ENCODE data around the gene MPHOSPH9. TPM values are rescaled to one million over a fixed set of nuclear protein-coding genes. Genes with fewer than 3 reads are reported as not detected.
"Not testable (repeated sequence)": the region's sequence is repeated elsewhere in the genome, so short reads cannot be mapped to it uniquely, and the experiment has no call there.

MPHOSPH9 gene
- total RNA-seq, 3 donors from 2014 or later = 35.9 to 42.3 (median 37.5) TPM

DNA sequence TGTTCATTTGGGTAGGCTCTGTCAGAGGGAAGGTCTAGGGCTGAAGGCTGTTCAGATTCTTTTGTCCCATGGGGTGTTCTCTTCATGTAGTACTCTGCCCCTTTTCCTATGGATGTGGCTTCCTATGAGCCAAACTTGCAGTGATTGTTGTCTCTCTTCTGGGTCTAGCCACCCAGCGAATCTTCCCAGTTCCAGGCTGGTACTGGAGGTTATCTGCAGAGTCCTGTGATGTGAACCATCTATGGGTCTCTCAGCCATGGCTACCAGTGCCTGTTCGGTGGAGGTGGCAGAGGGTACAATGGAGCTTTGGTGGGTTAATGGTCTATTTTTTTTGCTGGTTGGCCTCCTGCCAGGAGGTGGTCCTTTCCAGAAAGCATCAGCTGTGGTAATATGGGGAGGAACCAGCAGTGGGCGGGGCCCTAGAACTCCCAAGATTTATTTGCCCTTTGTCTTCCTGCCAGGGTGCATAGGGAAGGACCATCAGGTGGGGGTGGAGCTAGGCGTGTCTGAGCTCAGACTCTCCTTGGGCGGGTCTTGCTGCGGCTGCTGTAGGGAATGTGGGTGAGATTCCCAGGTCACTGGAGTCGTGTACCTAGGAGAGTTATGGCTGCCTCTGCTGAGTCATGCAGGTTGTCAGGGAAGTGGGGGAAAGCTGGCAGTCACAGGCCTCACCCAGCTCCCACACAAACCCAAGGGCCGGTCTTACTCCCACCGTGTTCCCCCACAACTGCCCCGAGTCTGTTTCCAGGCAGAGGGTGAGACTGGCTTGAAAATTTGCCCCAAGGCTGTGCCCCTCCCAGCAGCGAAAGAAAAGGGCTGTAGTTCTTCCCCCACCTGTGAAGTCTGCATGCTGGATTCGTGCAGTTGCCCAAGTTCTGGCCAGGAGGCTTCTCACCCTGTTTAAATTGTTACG, 17.8 kb upstream of the MPHOSPH9 start:
- no peaks in the 10 kb centered on the region for H3K27me3 Mint-ChIP-seq (ENCODE audit: low read depth)
- no peak overlapping the region for H3K4me3 Mint-ChIP-seq
- peaks cover 59% of the 10 kb centered on the region for H3K4me1 Mint-ChIP-seq (ENCODE audit: low read depth)
- H3K36me3 Mint-ChIP-seq (ENCODE audit: insufficient read depth) = peaks cover 23% of the 10 kb centered on the region
- ATAC-seq = no peak
- H3K9me3 Mint-ChIP-seq = no peaks in the 10 kb centered on the region
- no peak for DNase-seq

DNA sequence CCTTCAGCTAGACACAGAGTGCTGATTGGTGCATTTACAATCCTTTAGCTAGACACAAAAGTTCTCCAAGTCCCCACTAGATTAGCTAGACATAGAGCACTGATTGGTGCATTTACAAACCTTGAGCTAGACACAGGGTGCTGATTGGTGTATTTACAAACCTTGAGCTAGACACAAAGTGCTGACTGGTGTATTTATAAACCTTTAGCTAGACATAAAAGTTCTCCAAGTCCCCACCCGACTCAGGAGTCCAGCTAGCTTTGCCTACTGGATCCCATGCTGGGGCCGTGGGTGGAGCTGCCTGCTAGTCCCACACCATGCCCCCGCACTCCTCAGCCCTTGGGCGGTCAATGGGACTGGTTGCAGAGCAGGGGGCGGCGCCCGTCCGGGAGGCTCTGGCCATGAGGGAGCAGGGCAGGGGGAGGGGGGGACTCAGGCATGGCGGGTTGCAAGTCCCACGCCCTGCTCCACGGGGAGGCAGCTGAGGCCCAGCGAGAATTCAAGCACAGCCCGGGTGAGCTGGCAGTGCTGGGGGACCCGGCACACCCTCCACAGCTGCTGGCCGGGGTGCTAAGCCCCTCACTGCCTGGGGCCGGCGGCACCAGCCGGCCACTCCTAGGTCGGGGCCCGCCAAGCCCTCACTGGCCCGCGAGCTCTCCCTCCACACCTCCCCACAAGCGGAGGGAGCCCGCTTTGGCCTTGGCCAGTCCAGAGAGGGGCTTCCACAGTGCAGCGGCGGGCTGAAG, 16.2 kb upstream of the MPHOSPH9 start:
- H3K36me3 Mint-ChIP-seq (ENCODE audit: insufficient read depth) = peaks cover 29% of the 10 kb centered on the region
- peaks cover 56% of the 10 kb centered on the region for H3K4me1 Mint-ChIP-seq (ENCODE audit: low read depth)
- H3K9me3 Mint-ChIP-seq; H3K27me3 Mint-ChIP-seq (ENCODE audit: low read depth); H3K4me3 Mint-ChIP-seq; DNase-seq; ATAC-seq: not testable (repeated sequence)

DNA sequence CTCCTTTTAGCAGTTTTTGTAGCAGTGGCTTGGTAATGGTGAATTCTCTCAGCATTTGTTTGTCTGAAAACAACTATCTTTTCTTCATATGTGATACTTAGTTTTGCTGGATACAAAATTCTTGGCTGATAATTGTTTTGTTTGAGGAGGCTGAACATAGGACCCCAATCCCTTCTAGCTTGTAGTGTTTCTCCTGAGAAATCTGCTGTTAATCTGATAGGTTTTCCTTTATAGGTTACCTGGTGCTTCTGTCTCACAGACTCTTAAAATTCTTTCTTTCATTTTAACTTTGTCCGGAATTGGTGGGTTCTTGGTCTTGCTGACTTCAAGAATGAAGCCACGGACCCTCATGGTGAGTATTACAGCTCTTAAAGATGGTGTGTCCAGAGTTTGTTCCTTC, 15.2 kb upstream of the MPHOSPH9 start:
- peaks cover 56% of the 10 kb centered on the region for H3K4me1 Mint-ChIP-seq (ENCODE audit: low read depth)
- ATAC-seq = not testable (repeated sequence)

DNA sequence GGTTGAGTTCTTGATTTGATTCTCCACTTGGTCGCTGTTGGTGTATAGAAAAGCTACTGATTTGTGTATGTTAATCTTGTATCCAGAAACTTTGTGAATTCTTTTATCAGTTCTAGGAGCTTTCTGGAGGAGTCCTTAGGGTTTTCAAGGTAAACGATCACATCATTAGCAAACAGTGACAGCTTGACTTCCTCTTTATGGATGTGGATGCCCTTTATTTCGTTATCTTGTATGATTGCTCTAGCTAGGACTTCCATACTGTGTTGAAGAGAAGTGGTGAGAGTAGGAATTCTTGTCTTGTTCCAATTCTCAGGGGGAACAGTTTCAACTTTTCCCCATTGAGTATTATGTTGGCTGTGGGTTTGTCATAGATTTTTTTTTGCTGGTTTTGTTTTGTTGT, 12.7 kb upstream of the MPHOSPH9 start:
- no peaks in the 10 kb centered on the region for H3K27me3 Mint-ChIP-seq (ENCODE audit: low read depth)
- no peak for DNase-seq
- H3K4me3 Mint-ChIP-seq = no peak overlapping the region
- ATAC-seq = no peak
- peaks cover 58% of the 10 kb centered on the region for H3K4me1 Mint-ChIP-seq (ENCODE audit: low read depth)
- H3K9me3 Mint-ChIP-seq = no peaks in the 10 kb centered on the region
- peaks cover 27% of the 10 kb centered on the region for H3K36me3 Mint-ChIP-seq (ENCODE audit: insufficient read depth)

More for the DNA sequence above, 15.2 kb upstream of the MPHOSPH9 start:
- H3K9me3 Mint-ChIP-seq; H3K4me3 Mint-ChIP-seq; H3K27me3 Mint-ChIP-seq (ENCODE audit: low read depth); DNase-seq: not testable (repeated sequence)
- peaks cover 22% of the 10 kb centered on the region for H3K36me3 Mint-ChIP-seq (ENCODE audit: insufficient read depth)

DNA sequence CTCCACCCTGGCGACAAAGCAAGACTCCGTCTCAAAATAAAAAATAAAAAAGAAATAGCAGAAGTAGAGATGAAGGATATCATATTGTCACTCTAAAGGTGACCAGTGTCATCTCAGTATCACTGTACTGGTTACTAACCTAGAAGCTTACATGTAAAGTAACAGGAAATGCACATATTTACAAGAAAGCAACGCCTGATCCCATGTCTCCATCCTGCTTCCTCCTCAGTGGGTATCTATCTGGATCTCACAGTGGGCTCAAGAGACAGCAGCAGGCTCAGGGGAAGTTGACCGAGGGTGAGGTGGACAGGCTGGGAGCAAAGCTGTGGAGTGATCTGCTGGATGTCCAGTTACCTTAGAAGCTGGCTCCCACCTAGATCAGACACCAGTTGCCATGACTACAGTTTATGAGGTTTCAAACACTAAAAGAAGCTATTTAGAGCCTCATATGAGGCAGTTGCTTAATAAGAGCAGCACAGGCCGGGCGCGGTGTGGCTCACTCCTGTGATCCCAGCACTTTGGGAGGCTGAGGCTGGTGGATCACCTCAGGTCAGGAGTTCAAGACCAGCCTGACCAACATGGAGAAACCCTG, 10.8 kb upstream of the MPHOSPH9 start:
- no peak for ATAC-seq
- Mint-ChIP-seq H3K4me3 (no peak overlapping the region), H3K36me3 (ENCODE audit: insufficient read depth) (peaks cover 30% of the 10 kb centered on the region), H3K4me1 (ENCODE audit: low read depth) (peaks cover 51% of the 10 kb centered on the region), H3K27me3 (ENCODE audit: low read depth) (no peaks in the 10 kb centered on the region), H3K9me3 (no peaks in the 10 kb centered on the region)
- DNase-seq = no peak

DNA sequence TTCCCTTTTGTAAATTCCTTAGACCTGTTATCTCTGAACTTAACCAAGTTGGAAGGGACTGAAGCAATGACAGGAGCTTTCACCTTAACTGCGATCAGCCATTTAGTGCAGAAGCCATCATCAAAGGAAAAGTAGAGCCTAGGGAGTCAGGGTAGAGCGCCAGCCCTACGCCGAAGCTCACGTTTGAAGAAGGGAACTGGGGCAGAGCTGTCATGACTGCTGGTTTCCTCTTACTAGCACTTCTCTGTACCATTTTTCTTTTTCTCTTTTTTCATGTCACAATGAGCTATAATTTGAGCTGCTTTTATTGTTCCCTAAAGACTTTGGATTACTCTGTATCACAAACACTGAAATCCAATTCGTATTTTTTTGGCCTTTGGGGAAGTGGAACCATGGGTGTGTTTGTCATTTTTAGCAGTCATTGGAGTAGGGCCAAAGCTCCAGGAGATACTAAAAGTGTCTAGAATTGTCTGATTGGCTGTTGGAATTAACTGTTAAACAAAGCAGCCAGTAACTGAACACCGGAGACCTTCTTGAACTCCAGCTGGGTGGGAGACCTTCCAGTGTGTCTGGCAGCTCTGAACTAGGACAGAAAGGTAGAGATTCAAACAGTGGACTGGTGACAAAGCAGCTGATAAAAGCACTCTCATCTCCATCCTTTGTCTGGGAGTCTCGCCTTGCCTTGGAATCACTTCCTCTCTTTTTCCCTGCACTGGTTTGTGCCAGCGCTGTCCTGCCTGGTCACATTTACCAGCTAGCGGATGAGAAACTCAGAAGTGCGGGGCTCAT, 9.4 kb upstream of the MPHOSPH9 start:
- Mint-ChIP-seq H3K4me1 (ENCODE audit: low read depth) (peaks cover 51% of the 10 kb centered on the region), H3K27me3 (ENCODE audit: low read depth) (no peaks in the 10 kb centered on the region), H3K36me3 (ENCODE audit: insufficient read depth) (peaks cover 17% of the 10 kb centered on the region), H3K4me3 (no peak overlapping the region), H3K9me3 (no peaks in the 10 kb centered on the region)
- ATAC-seq (peak in 1 of 2 donors; percentile 20), DNase-seq (no peak)

DNA sequence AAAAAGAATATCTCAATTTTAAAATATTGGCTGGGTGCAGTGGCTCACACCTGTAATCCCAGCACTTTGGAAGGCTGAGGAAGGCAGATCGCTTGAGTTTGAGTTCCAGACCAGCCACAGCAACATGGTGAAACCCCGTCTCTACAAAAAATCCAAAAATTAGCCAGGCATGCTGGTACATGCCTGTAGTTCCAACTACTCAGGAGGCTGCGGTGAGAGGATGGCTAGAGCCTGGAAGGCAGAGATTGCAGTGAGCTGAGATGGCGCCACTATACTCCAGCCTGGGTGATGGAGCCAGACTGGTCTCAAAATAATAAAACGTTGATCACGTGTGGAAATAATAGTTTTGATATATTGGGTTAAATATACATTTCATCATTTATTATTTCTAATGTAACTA, 6.0 kb upstream of the MPHOSPH9 start:
- DNase-seq (no peak), ATAC-seq (no peak)
- Mint-ChIP-seq H3K9me3 (no peaks in the 10 kb centered on the region), H3K4me1 (ENCODE audit: low read depth) (peaks cover 54% of the 10 kb centered on the region), H3K36me3 (ENCODE audit: insufficient read depth) (peaks cover 10% of the 10 kb centered on the region), H3K4me3 (no peak overlapping the region), H3K27me3 (ENCODE audit: low read depth) (no peaks in the 10 kb centered on the region)

DNA sequence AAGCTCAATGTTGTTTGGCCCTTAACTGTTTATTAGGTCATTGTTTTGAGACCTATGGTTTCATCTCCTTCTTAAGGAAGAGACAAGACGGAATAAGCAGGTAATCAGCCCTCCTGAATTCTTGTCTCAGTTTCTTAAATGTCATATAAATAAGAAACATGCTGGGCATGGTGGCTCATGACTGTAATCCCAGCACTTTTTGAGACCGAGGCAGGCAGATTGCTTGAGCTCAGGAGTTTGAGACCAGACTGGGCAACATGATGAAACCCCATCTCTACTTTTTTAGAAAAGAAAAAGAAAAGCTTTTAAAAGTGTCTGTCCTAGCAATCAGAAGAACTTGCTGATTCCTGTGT, 5.4 kb upstream of the MPHOSPH9 start:
- H3K4me1 Mint-ChIP-seq (ENCODE audit: low read depth) = peaks cover 56% of the 10 kb centered on the region
- no peaks in the 10 kb centered on the region for H3K27me3 Mint-ChIP-seq (ENCODE audit: low read depth)
- ATAC-seq = no peak
- H3K4me3 Mint-ChIP-seq = no peak overlapping the region
- peaks cover 11% of the 10 kb centered on the region for H3K36me3 Mint-ChIP-seq (ENCODE audit: insufficient read depth)
- no peak for DNase-seq
- H3K9me3 Mint-ChIP-seq = no peaks in the 10 kb centered on the region

DNA sequence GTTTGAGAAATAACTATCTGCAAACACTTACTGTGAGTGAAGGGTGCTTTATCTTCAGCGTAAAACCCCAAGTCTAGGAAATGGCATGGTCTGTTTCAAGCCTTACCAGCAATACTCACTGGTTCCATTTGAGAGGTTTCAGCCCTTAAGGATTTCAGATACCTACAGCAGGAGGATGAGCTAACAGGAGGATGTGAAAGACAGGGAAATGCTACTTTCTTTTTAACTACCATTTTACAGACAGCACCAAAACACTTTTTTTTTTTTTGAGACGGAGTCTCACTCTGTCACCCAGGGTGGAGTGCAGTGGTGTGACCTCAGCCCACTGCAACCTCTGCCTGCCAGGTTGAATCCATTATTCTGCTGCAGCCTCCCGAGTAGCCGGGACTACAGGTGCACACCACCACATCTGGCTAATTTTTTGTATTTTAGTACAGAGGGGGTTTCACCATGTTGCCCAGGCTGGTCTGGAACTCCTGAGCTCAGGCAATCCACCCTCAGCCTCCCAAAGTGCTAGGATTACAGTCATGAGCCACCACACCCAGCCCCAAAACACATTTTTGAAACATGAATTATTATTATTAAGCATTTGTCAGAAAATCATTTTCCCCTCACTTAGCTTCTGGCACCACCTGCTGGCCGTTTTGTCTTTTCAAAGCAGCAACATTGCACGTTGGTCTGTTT, 4.8 kb upstream of the MPHOSPH9 start:
- no peaks in the 10 kb centered on the region for H3K9me3 Mint-ChIP-seq
- H3K36me3 Mint-ChIP-seq (ENCODE audit: insufficient read depth) = peaks cover 12% of the 10 kb centered on the region
- H3K4me1 Mint-ChIP-seq (ENCODE audit: low read depth) = peaks cover 57% of the 10 kb centered on the region
- no peaks in the 10 kb centered on the region for H3K27me3 Mint-ChIP-seq (ENCODE audit: low read depth)
- H3K4me3 Mint-ChIP-seq = peak overlapping the region; percentile 10
- ATAC-seq (peak in 1 of 2 donors; percentile 9), DNase-seq (peak; percentile 72)

DNA sequence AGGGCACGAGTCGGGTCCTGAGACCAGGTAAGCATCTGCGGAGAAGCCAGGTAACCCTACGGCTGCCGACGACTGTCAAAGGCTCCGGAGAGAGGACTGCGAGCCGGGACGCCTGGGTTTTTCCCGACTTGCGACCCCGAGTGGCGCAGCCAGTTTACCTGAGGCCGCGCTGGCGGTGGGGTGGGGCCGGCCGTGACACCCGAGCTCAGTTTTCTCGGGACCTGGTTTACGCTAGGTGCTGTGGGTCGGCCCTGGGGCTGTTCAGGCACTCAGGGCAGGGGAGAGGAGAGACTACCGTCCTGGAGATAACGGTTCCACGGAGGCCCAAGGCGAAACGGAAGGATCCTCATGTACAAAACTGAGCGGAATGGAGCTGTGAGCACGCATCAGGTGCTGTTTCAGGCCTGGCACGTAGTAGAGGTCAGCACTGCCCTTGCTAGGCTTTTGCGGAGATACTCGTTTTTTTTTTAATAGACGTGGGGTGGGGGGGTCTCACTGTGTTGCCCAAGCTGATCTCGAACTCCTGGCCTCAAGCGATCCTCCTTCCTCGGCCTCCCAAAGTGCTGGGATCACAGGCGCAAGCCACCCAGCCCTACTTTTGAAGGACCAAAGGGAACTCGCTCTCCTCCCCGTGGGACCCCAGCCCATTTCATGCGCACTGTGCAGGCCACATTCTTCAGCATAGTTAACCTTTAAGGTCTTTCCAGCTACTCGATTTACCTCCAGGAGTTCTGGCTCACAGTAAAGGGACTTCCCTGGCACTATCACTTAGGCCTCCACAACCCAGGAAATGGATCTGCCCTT, 766 bp upstream of the MPHOSPH9 start:
- Mint-ChIP-seq H3K4me3 (peak overlapping the region; percentile 99), H3K27me3 (ENCODE audit: low read depth) (no peaks in the 10 kb centered on the region), H3K36me3 (ENCODE audit: insufficient read depth) (peaks cover 8% of the 10 kb centered on the region), H3K9me3 (no peaks in the 10 kb centered on the region), H3K4me1 (ENCODE audit: low read depth) (peaks cover 71% of the 10 kb centered on the region)
- no peak for DNase-seq
- peak; percentile 12 to 20 for ATAC-seq

DNA sequence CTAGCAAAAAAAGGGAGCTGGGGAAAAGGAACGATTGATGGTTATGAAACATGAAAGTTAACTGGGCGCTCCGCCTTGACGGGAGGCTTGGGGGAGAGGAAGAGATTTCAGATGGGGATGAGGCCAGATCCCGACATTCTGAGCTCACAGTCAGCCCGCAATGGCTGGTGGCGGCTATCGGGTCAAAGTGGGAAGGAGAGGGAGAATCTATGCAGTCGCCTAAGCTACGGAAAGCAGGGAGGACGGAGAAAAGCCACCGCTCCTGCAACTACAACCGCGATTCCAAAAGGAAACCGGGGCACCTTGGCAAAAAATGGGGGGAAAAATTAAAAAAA, 502 bp downstream of the MPHOSPH9 start:
- H3K9me3 Mint-ChIP-seq = no peaks in the 10 kb centered on the region
- DNase-seq = no peak
- H3K4me3 Mint-ChIP-seq = peak overlapping the region; percentile 99
- peaks cover 11% of the 10 kb centered on the region for H3K36me3 Mint-ChIP-seq (ENCODE audit: insufficient read depth)
- no peak for ATAC-seq
- peaks cover 70% of the 10 kb centered on the region for H3K4me1 Mint-ChIP-seq (ENCODE audit: low read depth)
- H3K27me3 Mint-ChIP-seq (ENCODE audit: low read depth) = no peaks in the 10 kb centered on the region

DNA sequence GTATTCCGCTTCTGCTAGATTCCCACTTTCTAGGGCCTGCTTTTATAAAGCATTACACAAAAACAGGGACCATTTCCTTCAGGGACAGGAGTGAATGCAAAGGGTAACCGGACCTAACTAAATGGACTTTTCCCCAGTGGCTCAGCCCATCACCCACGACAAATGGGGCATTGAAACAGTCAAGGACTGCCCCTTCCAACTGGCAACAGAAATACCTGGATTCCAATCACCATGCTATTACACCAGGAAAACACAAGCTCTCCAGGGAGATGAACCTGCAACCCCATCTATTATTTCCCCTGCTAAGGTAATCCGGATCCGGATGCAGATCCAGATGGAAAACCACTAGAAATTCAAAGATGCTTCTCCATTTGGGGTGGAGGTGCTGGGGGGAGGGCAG, 1.0 kb downstream of the MPHOSPH9 start:
- Mint-ChIP-seq H3K27me3 (ENCODE audit: low read depth) (no peaks in the 10 kb centered on the region), H3K4me3 (peak overlapping the region; percentile 99), H3K36me3 (ENCODE audit: insufficient read depth) (peaks cover 13% of the 10 kb centered on the region), H3K4me1 (ENCODE audit: low read depth) (peaks cover 66% of the 10 kb centered on the region), H3K9me3 (no peaks in the 10 kb centered on the region)
- DNase-seq (no peak), ATAC-seq (no peak)

DNA sequence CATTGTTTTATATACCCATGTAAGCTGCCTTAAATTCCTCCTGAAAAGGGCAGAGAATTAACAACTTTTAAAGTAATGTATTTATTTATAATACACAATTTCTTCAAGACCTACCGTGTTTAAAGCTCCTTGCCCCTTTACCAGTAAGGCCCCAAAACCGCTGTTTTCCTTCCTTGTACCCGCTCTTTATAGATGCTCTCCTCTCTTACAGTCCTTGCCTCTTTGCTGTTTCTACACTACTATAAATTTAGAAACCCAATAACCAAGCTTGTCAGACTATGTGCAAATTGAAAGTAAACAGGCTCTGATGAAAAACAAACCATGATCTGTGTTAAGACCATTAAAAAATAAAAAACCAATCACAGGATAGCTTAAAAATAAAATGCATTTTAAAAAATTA, 3.9 kb downstream of the MPHOSPH9 start:
- Mint-ChIP-seq H3K36me3 (ENCODE audit: insufficient read depth) (peaks cover 10% of the 10 kb centered on the region), H3K27me3 (ENCODE audit: low read depth) (no peaks in the 10 kb centered on the region), H3K4me1 (ENCODE audit: low read depth) (peaks cover 57% of the 10 kb centered on the region), H3K9me3 (no peaks in the 10 kb centered on the region), H3K4me3 (peak overlapping the region; percentile 66)
- DNase-seq = no peak
- no peak for ATAC-seq
